ENCODE data around the gene KRTAP10-4.

DNA sequence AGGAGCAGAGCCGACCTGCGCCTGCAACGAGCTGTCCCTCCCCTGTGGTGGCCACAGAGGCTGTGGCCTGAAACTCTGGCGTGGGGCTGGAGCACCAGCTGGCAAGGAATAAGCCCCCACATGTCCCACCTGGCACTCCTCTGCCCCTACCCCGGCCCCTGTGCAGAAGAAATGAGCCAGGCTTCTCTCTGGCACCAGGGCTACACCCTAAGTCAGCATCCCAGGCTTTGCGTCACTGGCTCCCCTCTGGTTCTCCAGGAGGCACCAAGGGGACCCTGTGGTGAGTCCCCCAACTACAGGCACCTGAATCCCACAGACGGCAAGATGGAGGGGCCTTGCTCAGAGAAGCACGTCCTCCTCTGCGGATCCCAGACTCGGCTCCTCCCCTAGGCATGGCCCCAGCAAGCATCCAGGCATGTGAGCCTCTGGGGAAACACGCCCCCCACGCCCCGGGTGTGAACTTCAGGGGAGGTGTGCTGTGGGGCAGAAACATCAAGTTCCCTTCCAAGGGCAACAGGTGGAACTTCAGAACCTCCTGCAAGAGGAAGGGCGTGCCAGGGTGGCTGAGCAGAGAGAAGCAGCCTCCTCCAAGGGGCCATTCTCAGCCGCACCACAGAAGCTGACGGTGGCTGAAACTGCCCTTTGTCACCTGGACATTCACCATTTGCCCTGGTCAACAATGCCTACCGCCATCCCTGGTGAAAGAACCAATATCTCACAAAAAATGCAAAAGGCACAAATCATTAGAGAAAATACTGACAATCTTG, 29.8 kb downstream of the KRTAP10-4 start:
- TF ChIP-seq, protein P1, sequence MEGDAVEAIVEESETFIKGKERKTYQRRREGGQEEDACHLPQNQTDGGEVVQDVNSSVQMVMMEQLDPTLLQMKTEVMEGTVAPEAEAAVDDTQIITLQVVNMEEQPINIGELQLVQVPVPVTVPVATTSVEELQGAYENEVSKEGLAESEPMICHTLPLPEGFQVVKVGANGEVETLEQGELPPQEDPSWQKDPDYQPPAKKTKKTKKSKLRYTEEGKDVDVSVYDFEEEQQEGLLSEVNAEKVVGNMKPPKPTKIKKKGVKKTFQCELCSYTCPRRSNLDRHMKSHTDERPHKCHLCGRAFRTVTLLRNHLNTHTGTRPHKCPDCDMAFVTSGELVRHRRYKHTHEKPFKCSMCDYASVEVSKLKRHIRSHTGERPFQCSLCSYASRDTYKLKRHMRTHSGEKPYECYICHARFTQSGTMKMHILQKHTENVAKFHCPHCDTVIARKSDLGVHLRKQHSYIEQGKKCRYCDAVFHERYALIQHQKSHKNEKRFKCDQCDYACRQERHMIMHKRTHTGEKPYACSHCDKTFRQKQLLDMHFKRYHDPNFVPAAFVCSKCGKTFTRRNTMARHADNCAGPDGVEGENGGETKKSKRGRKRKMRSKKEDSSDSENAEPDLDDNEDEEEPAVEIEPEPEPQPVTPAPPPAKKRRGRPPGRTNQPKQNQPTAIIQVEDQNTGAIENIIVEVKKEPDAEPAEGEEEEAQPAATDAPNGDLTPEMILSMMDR (IDR thresholded peaks at IDR 0.05; ENCODE audit: poor library complexity): no peak
- TF ChIP-seq EZH2 (IDR thresholded peaks at IDR 0.05; ENCODE audit: borderline replicate concordance): no peak
- no peak for TF ChIP-seq EZH2phosphoT487 (IDR thresholded peaks at IDR 0.05; ENCODE audit: low read depth, severe bottlenecking, unreplicated experiment)
